Left ventricle myocardium inferior (tissue), 1 donor: Measurements from ENCODE around the gene DCDC2. TPM values are rescaled to one million over a fixed set of nuclear protein-coding genes. Genes with fewer than 3 reads are reported as not detected.

ENCODE experiments used
- DNase-seq: peaks from one replicate; pipeline ENCODE4 v3.0.0-alpha.2; 2020
- H3K27ac ChIP-seq: fragments of 200-600 bp; replicated peaks from 2 replicates; pipeline ENCODE4 v1.8.0; 2021
- H3K27me3 ChIP-seq: fragments of 200-600 bp; 2 replicates; pipeline ENCODE4 v1.8.0; 2021; ENCODE audit warnings: low read depth
- H3K36me3 ChIP-seq: fragments of 200-600 bp; 2 replicates; pipeline ENCODE4 v1.8.0; 2021
- H3K4me1 ChIP-seq: fragments of 200-600 bp; 2 replicates; pipeline ENCODE4 v1.8.0; 2021
- H3K4me3 ChIP-seq: fragments of 200-600 bp; 2 replicates; pipeline ENCODE4 v1.8.0; 2021; ENCODE audit warnings: mild to moderate bottlenecking, moderate library complexity
- H3K9me3 ChIP-seq: fragments of 200-600 bp; replicated peaks from 2 replicates; pipeline ENCODE4 v1.8.0; 2021
- intact Hi-C: fragments of 100-400 bp; cut with micrococcal nuclease; formaldehyde crosslinking; loops from one replicate; pipeline ENCODE4 v1.11.0; 2022
- total RNA-seq: library from RNA; stranded (reverse); fragmentation: NEBNext Ultra II Directional; extraction: Animal tissue kit (Norgen Biotek cat#: 25700); gene quantifications from one replicate; pipeline ENCODE4 v1.2.1, GENCODE V29; 2021
- TF ChIP-seq, protein P1 (sequence below): fragments of 200-600 bp; IDR thresholded peaks from 2 replicates; pipeline ENCODE4 v1.8.0; 2021; ENCODE audit warnings: antibody characterized with exemption, mild to moderate bottlenecking, borderline replicate concordance
- donor health status: DM: no; HTN: yes; CAD: no; lungs with severe emphysema.

Gene DCDC2
- total RNA-seq, 1 donor from 2014 or later, result not detected

- no peak for DNase-seq
- Histone ChIP-seq H3K36me3 (no peaks in the 10 kb centered on the region), H3K27me3 (no peaks in the 10 kb centered on the region), H3K27ac (no peak overlapping the region), H3K9me3 (no peaks in the 10 kb centered on the region), H3K4me1 (no peaks in the 10 kb centered on the region), H3K4me3 (no peak overlapping the region)
- intact Hi-C loops, result no loop called here
- TF ChIP-seq, protein P1, sequence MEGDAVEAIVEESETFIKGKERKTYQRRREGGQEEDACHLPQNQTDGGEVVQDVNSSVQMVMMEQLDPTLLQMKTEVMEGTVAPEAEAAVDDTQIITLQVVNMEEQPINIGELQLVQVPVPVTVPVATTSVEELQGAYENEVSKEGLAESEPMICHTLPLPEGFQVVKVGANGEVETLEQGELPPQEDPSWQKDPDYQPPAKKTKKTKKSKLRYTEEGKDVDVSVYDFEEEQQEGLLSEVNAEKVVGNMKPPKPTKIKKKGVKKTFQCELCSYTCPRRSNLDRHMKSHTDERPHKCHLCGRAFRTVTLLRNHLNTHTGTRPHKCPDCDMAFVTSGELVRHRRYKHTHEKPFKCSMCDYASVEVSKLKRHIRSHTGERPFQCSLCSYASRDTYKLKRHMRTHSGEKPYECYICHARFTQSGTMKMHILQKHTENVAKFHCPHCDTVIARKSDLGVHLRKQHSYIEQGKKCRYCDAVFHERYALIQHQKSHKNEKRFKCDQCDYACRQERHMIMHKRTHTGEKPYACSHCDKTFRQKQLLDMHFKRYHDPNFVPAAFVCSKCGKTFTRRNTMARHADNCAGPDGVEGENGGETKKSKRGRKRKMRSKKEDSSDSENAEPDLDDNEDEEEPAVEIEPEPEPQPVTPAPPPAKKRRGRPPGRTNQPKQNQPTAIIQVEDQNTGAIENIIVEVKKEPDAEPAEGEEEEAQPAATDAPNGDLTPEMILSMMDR, result no peak
Observed at GRCh38 chr6:24332317-24332716, 25.5 kb downstream of the DCDC2 start.

DNA sequence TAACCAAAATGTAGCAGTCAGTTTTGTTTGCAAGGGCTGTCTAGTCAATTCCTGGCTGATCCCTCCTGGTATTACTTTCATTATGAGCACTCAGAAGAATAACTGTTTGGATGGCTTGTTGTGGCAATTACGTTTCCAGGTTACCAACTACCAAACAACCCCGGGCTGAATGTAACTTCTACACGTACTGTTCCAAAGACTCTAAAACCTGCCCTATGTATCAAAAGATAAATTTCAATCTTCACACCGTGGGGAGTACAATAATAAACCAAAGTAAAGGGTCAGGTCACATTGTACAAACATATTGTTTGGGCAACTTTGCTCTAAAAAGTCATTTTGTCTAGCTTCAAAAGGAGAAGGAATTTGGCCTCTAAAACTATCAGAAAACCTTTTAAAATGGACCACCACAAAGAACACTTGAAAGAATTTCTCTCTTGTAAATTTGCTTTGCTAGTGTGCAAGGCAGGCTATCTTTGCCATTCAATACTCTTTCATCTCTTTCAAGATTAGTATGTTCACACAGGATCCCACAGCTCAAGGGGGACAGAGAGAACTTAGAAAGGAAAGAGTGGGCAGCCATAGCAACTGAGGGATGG, 27.6 kb downstream of the DCDC2 start:
- no peak for DNase-seq
- intact Hi-C loops, result no loop called here
- Histone ChIP-seq H3K36me3 (no peaks in the 10 kb centered on the region), H3K4me3 (no peak overlapping the region), H3K4me1 (no peaks in the 10 kb centered on the region), H3K27ac (no peak overlapping the region), H3K27me3 (no peaks in the 10 kb centered on the region), H3K9me3 (no peaks in the 10 kb centered on the region)
- TF ChIP-seq, protein P1, result no peak

- intact Hi-C loops, result no loop called here
- no peaks in the 10 kb centered on the region for H3K9me3 ChIP-seq
- H3K27me3 ChIP-seq, result no peaks in the 10 kb centered on the region
- H3K36me3 ChIP-seq, result no peaks in the 10 kb centered on the region
- DNase-seq, result no peak
- H3K4me3 ChIP-seq, result no peak overlapping the region
- H3K27ac ChIP-seq, result no peak overlapping the region
- H3K4me1 ChIP-seq, result no peaks in the 10 kb centered on the region
- TF ChIP-seq, protein P1, result no peak
Observed at GRCh38 chr6:24329451-24329850, 28.4 kb downstream of the DCDC2 start.

DNA sequence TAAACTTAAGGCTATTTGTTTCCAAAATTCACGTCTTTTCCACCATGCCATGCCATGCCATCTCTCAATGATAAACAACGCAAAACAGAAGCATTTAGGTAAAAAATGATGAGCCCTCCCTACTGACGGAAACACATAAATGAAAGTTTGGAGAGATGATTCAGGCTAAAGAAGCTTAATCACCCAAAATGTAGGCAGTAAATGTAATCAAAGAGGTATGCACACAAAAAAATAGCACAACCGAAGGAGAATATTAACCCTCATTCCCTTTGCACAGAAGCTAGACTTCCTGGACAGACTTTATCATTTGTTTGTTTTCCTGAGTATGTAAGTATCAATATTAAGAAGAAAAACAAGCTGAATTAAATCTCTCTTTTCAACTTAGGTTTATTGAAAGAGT, 28.8 kb downstream of the DCDC2 start:
- no peaks in the 10 kb centered on the region for H3K36me3 ChIP-seq
- intact Hi-C loops, result no loop called here
- no peaks in the 10 kb centered on the region for H3K4me1 ChIP-seq
- no peak overlapping the region for H3K4me3 ChIP-seq
- H3K27me3 ChIP-seq, result no peaks in the 10 kb centered on the region
- no peak for DNase-seq
- TF ChIP-seq, protein P1, result no peak
- no peaks in the 10 kb centered on the region for H3K9me3 ChIP-seq
- no peak overlapping the region for H3K27ac ChIP-seq

DNA sequence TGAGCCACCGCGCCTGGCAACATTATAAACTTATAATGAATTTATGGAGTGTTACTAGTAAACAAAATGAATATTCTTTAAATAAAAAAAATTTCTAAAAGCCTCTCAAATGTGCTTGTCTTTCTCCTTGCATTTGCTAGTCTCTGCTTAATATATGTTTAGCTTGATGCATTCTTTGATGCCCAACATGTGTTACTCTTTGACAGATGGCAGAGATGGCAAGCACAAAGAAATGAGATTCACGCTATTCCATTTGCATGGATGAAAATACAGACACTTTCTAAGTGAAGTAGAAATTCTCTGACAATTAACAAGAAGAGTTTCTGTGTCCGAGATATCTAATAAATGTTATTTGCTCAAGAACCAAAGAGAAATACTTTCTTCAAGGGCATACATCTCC, 30.1 kb downstream of the DCDC2 start:
- Histone ChIP-seq H3K4me1 (no peaks in the 10 kb centered on the region), H3K9me3 (no peaks in the 10 kb centered on the region), H3K27me3 (peaks cover 4% of the 10 kb centered on the region), H3K36me3 (no peaks in the 10 kb centered on the region), H3K4me3 (no peak overlapping the region), H3K27ac (no peak overlapping the region)
- TF ChIP-seq, protein P1, result no peak
- no peak for DNase-seq
- intact Hi-C loops, result no loop called here
